HG03097 (cell line): ENCODE data around the gene CD74.
"Not testable (repeated sequence)": the region's sequence is repeated elsewhere in the genome, so short reads cannot be mapped to it uniquely, and the experiment has no call there.

Experiments
- ATAC-seq: cut with Tn5 transposase; IDR thresholded peaks from one replicate; pipeline ENCODE4 v1.9.1; 2021; ENCODE audit not compliant: unreplicated experiment, low FRiP score

CD74 gene

DNA sequence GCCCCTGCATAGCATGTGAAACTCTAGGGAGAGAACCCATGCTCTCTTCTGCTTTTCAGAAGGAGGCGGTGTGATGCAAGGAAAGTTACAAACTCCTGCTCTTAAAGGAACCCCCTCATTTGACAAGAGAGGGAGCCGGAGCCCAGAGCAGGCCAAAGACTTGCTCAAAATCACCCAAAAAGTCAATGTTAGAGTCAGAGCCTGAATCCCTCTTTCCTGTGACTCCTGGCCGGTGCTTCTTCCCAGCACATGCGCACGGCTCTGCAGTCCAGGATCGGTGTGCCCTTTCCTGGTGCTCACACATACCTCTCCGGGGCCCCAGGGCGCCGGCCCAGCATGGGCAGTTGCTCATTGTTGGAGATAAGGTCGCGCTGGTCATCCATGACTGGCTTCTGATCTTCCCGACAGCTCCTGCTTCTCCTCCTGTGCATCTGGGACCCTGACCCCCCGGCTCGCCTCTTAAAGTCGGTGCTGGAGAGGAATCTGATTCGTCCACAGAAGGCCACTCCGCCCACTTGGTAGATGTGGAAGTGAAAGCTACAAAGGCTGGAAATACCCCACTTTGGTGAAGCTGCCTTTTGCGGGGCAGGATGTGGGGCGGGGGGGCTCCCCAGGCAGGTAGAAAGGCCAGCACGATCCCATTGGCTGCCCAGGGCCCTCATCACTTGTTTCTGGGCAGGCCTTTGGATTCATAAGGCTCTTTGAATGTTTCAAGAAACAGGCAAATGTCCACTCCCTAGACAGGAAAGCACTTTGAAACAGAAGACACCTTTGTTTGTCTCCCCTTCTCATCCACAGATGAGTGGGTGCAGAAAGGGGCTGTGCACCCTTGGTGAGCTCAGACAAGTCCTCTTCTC lies at the start of gene CD74:
CD74 (minus strand) TSS at position 592 of the 857 bp plus-strand sequence; CDS start at position 431, 161 bp downstream.
- peak; percentile 80 for ATAC-seq

DNA sequence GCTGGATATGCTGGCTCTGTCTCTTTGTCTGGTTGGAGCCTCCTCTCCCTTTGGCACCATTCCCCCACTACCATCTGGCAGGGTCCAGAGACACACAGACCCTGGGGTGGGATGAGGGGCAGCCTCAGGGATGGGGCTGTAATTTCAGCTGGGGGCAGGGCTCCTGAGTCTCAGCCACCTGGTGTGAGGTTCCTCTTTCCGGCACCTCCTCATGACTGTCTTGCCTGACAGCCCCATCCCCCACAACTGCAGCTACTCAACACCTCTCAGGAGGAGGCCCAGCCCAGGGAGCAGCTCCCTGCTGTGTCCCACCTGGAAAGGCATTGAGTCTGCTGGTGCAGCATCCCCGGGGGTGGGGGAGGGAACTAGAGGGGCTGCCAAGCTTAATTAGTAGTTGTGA lies 48.5 kb upstream of the CD74 start:
- ATAC-seq: no peak

DNA sequence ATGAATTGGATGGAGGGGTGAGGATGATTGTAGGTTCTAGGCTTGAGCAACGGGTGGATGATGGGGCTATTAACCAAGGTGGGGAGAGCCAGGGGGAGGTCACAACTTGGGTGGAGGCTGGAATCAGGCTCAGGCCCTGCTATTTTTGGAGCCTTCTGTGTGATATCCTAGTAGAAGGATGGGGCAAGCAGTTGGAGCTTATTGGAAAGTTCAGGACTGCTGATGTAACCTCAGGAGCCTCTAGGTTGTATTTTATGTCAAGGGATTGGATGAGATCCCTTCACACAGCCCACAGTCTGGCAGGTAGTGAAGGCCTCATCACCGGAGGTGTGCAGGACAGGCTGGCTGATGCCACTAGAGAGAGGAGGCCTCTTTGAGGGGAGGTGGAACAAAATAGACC lies 48.1 kb upstream of the CD74 start:
- ATAC-seq: no peak

DNA sequence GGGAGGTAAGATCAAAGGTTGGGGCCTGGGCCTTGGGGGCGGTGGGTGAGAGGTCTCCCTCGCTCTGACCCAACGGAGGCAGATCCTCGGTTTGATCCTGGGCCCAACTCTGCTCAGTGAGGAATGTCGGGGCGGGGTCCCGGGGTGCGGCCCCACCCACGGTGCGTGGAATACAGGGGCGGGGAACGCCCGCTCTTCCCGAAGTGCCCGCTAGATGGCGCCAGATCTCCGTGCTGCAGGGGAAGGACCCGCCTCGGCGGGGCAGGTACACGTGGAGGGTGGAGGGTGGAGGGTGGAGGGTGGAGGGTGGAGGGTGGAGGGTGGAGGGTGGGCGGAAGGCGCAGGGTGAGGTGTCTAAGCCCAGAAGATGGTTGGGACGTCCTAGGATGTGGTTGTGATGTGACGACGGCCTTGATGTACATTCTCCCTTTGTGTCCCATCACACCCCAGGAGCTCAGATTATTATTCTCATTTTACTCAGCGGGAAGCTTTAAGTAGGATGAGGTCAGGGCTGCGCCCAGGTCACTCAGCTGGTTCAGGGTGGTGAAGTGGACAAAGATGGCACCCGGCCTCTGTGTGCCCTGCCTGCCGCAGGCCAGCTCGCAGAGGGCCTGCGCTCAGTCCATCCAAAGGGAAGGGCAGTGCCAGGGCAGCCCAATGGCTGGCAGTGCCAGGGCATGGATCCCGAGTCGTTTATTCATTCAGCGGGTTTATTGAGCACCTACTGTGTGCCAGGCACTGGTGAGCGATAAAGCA lies 46.3 kb upstream of the CD74 start:
- peak; percentile 56 for ATAC-seq

DNA sequence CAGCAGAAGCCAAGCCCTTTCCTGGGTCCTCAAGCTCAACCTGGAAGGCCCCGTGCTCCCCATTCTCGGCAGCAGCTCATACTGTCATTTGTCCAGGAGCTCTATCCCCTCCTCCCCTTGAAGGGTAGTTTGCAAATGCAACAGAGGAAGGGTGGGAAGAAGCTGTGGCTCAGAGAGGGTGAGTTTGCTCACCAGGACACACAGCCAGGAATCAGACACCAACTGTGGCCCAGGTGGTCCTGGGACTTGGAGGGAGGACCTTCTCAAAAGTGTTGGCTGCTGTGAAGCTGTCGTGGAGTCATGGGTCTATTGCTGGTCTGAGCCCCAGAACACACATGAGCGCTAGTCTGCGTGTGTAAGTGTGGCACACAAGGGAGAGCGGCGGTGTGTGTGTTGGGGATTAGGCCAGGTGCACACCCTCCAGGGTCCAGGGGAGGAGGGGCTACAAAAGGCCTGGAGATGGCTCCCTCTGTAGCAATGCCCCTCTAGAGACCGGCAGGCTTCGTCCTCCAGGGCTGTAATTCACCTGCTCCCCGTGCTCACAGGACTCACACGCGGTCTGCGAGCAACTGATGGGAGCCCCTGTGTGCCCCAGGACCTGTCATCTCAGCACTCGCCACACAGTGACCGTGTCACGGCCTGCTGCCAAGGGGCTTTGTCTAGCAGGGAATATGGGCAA lies 45.0 kb upstream of the CD74 start:
- no peak for ATAC-seq

DNA sequence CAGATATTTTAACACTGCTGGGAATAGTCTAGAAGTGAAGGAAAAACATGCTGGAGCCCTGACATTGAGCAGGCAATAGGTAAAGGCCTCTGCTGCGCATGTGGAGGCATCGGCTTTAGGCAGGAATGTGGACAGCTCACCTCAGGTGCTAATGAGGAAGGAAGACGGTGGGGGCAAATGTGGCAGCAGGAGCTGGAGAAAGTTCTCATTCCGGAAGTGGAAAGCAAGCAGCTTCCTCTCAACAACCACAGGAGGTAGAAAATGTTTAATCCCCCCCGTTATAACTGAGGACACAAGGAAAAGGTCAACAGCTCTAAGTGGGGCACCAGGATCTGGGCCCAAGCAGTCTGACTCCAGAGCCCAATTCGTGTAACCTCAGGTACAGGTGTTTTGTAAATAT lies 44.4 kb upstream of the CD74 start:
- no peak for ATAC-seq

DNA sequence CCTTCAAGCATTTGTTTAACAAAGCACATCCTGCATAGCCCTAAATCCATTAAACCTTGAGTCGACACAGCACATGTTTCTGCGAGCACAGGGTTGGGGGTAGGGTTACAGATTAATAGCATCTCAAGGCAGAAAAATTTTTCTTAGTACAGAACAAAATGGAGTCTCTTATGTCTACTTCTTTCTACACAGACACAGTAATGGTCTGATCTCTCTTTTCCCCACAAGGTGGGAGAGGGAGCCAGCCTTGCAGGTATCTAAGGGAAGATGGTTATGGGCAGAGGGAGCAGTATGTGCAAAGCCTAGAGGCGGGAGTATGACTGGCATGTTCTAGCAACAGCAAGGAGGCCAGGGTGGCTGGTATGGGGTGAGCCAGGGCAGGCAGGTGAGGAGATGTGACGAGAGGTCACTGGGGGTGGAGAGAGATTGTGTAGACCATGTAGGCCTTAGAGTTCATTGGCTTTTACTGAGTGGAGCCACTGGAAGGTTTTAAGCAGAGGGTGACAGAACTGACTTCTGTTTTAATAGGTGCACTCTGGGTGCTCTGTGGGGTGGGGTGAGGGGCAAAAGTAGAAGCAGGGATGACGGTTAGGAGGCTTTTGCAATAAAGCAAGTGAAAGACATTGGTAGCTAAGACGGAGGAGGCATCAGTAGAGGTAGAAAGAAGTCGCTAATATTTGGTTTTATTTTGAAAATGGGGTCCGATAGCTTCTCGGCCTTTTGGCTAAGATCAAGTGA lies 42.0 kb upstream of the CD74 start:
- no peak for ATAC-seq

DNA sequence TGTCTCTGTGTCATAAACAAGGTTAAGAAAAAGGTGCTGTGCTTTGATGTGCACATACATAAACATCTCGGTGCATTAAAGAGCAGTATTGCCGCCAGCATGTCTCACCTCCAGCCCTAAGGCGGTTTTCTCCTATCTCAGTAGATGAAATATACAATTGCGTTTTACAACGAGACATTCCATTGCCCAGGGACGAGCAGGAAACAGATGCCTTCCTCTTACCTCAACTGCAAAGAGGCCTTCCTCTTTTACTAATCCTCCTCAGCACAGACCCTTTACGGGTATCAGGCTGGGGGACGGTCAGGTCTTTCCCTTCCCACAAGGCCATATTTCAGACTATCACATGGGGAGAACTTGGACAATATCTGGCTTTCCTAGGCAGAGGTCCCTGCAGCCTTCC lies 41.3 kb upstream of the CD74 start:
- not testable (repeated sequence) for ATAC-seq

DNA sequence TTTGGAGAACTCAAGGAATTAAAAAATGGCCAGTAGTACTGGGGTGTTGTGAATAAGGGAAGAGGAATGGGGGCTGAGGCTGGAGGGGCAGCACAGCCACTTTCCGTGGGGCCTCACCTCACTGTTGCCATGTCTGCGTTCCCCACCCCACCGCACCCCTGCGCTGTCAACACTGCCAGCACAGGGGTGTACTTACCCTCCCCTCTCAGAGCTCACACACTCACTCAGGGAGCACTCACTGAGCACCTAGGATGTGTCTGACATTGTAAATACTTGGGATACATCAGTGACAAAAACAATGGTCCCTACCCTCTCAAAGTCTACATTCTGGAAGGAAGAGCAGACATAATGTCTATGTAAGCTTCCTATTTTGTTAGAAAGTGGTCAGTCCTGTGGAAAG lies 40.2 kb upstream of the CD74 start:
- no peak for ATAC-seq

DNA sequence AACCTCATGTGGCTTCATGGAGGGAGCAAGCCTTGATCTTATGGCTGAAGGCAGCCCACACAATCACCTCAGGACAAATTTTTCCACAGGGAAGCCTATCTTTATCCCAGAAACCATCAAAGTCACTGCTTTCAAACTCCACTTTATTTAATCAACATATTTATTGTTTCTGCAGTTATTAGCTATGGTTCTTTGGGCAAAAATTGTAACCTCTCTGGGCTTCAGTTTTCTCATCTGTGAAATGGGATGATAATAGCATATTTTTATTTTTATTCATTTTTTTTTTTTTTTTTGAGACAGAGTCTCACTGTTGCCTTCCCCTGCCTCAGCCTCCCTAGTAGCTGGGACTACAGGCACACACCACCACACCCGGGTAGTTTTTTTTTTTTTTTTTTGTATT lies 38.9 kb upstream of the CD74 start:
- no peak for ATAC-seq

DNA sequence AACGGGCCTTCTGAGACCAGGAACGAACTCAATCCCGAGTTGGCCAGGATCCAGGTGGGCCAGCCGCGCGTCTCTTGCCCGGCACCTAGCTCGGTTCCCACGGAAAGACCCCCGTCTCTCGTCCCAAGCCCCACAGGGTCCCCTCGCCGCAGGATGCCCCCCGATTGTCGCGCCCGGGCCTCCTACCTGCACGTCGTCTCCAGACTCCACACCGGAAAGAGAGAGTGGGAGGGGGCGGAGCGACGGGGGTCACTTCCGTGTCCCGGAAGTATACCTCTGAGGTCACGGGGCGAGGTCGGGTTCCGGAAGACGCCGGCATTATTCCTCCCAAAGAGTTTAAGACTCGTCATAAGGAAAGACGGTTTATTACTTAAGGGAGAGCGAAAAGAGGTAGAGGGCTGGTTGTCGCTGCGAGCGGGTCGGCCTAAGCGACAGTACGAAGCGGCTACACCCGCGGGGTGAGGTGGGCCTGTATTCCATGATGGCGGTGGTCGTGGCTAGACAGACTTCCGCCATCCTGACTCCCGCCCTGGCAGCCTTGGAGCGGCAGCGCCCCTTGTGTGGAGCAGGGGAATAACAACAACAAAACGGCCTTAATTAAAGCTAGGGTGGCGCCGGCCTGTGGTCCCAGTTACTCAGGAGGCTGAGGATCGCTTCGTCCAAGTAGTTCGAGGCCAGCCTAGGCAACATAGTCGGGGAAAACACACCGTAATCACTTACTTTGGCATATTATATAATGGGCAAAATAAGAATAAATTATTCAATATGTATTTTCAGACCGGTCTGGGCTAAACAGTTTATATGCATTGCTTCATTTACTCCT lies 37.0 kb upstream of the CD74 start, which contains the start of gene RPS14:
RPS14 (minus strand) TSS at position 223 of the 823 bp plus-strand sequence. CDS start 2,006 bp downstream, outside the sequence.
- peak; percentile 88 for ATAC-seq

DNA sequence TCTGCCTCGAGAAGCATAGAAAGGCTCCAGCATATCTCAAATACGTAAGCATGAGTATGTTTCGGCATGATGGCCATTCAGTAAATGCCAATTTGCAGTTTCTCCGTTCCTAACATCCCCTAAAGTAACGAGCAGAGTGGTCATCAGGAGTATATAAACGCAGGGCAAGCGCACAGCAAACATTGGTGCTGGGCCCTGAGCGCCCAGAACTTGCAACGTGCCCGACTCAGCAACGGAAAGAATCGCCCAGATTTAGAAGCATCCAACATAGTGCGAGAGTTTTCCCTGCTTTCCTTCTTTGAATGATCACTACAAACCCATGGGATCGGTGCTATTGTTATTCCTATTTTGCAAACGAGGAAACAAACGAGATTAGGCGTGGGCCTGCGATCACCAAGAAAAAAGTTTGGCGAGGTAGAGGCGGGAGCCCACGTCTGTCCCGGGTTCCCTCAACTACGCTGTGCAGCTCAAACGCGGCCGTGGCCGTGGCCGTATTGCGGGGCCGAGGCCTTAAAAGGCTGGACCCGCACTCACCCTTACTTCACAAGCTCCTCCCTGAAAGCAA lies 36.3 kb upstream of the CD74 start:
- peak; percentile 17 for ATAC-seq

DNA sequence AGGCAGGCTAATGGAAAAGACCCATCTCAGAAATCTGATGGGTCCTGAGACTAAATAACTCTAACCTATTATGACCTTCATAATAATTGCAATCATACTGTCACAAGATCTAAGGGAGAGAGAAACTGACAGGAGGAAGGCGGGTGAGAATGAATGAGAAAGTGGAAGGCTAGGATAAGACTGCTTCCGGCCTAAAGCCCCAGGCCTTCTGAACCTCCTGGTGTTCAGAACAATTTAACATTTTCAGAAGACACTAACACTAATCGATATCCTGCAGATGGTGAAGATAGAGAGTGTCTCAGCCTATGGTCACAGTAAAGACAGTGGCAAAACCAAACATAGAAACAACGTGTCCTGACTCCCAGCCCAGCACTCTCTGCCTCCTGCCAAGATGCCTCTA lies 35.6 kb upstream of the CD74 start:
- no peak for ATAC-seq

DNA sequence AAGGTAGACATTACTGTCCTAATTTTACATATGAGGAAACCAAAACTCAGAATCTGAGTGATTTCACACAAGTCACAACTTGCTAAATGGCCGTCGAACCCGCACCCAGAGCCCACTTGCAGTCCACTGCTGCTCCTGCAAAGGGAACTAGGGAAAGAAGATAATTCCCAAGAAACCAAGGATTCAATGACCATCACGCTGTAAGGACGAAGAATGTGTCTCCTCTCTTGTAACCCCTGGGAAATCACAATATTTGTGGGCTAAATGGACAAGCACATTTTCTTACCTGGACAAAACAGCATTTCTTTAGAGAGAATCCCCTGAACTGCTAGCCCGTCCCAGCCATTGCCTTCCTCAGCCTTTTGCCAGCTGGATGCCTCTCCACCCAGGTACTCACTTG lies 34.5 kb upstream of the CD74 start:
- no peak for ATAC-seq

DNA sequence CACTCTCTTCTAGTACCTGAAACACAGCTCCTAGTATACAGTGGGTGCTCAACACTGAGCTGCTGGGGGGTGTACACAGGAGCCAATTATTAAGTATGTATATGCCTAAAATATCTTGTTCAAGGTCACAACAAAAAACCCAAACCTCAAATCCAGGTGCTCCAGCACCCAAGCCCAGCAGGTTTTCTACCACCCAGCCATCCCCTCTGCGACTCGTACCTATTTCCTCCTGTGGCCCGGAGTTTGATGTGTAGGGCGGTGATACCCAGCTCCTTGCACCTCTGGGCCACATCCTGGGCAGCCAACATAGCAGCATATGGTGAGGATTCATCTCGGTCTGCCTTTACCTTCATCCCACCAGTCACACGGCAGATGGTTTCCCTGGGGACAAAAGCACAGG lies 33.9 kb upstream of the CD74 start:
- no peak for ATAC-seq

DNA sequence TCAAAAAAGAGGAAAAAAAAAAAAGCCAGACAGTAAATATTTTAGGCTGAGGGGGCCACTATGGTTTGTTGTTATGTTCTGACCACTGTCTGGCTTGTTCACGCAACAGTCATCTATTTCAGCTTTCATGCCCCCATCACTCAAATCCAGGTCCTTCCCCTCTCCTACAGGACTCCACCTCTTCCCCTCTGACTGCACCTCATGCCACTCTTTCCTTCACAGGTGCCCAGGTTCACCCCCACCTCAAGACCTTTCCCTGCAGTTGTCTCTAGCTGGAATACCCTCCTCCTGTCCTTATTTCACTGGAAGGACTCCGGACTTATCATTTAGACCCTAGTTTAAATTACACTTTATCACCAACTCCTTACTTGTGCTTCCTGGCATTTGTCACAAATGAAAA lies 33.4 kb upstream of the CD74 start:
- ATAC-seq: no peak

DNA sequence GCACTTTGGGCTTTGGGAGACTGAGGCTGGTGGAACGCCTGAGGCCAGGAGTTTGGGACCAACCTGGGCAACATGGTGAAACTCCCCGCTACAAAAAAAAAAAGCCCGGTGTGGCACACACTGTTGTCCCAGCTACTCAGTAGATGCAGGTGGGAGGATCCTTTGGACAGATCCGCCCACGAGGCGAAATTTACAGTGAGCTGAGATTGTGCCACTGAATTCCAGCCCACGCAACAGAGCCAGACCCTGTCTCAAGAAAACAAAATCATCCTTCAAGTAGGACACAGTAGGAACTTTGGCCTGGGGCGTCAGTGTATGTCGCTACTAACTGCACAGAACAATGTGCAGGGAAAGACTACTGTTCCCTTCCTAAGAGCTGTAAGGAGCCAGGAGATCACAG lies 32.1 kb upstream of the CD74 start:
- ATAC-seq: no peak

DNA sequence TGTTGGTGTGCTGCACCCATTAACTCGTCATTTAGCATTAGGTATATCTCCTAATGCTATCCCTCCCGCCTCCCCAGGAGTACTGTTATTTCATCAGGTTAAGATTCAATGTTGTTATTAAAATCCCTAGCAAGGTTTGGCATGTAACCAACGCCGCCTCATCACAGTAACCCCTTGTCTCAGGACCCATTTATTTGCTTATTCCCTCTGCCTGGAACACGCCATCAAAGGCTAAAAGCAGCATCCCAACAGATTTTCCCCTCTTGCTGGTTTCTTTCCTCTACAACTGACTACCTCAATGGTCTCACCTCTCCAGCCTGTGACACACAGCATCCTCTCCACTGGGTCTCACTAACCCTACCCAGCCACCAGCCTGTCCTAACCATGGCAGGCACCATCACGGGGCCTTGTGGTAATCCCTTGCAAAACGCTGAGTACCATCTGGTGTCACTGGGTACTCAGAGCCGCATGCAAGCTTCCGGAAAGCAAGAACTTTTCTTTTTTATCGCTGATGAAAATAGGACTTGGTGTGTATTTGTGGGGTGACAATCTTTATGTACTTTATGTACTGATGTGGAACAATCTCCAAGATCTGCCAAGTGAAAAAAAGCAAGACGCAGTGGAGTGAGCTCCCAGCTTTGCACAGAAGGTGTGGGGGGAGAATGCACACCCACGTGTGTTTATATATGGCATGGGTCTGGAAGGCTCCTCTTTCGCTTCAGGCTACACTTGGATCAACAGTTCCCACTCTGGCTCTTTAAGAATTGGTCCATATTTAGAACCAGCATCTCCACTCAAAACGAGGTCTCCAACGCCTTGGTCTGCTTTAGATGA lies 30.7 kb upstream of the CD74 start:
- no peak for ATAC-seq

DNA sequence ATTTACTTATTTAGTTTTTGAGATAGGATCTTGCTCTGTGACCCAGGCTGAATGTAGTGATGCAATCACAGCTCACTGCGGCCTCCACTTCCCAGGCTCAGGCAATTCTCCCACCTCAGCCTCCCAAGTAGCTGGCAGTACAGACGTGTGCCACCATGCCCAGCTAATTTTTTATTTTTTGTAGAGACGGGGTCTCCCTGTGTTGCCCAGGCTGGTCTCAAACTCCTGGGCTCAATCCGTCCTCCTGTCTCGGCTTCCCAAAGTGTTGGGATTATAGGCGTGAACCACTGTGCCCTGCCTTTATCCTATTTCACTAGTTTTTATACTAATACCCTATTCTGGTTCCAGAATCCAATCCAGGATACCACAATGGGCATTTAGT lies 30.0 kb upstream of the CD74 start:
- ATAC-seq: no peak
